ENCODE results near the gene CAMK4.

- no peak for TF ChIP-seq POLR2AphosphoS5 (IDR thresholded peaks at IDR 0.05; ENCODE audit: low read depth, low read length)
- TF ChIP-seq CTCF (IDR thresholded peaks at IDR 0.05 in 2 of 3, conservative IDR thresholded peaks at IDR 0.05 in 1 of 3; ENCODE audit: borderline replicate concordance in 1 of 3, insufficient read depth in 1 of 3, low read depth in 2 of 3, low read length in 2 of 3), result no peak
- TF ChIP-seq ZNF274 (IDR thresholded peaks at IDR 0.05; ENCODE audit: low read depth, low read length), result no peak
- TF ChIP-seq ZFX (IDR thresholded peaks at IDR 0.05), result no peak
Measured at GRCh38 chr5:111364992-111365391, 140.8 kb downstream of the CAMK4 start.

Data from HCT116 (cell line).